Stimulated activated naive CD4-positive, alpha-beta T cell (primary cell): ENCODE results near the gene IL18BP.

ENCODE experiments used
- DNase-seq, 6 experiments: peaks; one replicate each; lab custom pipeline; 2025; lab: John Stamatoyannopoulos, UW

The IL18BP gene

DNA sequence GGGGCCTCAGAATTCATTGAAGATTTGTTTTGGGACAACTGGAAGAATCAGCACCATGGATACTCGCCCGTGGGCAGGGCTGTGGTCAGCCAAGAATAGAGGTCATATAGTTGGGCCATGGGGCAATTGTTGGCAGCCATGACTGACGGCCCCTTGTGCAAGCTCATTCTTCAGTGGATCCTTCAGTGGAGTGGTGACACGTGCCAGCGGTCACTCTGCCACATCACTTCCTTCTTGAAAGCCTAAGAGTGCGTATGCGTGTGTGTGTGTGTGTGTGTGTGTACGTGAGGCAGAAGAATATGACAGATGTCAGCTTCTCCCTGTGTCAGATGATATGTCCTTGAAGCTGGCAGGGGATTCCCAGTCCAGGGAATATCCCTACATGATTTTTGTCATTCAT is 1.8 kb upstream of the IL18BP start:
- no peak for DNase-seq

DNA sequence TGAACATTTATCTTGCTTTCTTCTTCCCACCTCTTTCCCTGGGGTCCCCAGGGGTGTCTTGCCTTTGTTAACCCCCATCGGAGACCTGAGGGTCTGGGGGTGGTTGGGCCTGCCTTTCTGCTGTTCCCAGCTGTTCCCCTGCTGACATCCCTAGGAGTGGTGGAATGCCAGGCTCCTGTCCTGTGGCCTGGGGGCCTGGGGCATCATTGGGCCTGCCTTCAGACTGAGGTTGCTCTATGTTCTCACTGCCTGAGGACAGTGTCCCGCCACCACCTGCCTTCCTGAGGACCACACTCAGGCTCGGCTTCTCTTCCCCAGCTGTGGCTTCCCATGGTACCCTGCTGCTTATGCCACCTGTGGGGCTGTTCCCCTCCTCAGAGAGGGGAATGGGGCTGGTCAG is 1.1 kb upstream of the IL18BP start:
- DNase-seq: no peak

DNA sequence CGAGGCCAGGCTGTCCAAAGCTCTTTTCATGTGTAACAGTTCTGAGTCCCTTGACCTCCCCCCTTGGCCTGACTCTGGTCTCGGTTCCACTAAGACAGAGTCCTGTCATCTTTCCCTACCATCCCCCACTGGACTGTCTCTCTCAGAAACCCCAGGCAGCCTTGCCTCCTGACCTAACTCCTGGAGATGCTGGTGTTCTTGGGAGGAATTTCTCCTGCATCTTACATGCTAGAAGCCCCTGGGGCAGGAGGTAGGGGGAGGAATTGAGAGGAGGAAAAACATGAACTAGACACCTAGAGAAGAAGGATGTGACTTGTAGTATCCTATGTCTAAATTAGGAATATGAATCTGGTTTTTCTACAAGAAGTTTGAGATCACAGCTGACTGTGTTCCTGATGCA is 648 bp upstream of the IL18BP start:
- no peak for DNase-seq

DNA sequence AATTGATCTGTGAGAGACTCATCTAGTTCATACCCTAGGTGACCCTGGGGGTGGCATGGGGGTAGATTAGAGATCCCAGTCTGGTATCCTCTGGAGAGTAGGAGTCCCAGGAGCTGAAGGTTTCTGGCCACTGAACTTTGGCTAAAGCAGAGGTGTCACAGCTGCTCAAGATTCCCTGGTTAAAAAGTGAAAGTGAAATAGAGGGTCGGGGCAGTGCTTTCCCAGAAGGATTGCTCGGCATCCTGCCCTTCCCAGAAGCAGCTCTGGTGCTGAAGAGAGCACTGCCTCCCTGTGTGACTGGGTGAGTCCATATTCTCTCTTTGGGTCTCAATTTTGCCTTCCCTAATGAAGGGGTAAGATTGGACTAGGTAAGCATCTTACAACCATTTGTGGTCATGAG is 653 bp downstream of the IL18BP start:
- no peak for DNase-seq

DNA sequence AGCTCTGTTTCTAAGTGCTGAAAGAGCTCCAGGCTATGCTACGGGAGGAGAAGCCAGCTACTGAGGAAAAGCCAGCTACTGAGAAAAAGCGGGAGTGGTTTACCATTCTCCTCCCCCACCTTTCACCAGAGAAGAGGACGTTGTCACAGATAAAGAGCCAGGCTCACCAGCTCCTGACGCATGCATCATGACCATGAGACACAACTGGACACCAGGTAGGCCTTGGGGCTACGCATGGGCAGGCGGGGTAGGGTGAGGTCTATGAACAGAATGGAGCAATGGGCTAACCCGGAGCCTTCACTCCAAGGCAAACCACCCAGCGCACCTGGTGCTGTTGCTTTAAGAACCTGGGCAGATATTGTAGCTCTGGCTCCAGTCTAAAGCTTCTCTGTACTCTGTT is 1.1 kb downstream of the IL18BP start:
- DNase-seq: no peak

DNA sequence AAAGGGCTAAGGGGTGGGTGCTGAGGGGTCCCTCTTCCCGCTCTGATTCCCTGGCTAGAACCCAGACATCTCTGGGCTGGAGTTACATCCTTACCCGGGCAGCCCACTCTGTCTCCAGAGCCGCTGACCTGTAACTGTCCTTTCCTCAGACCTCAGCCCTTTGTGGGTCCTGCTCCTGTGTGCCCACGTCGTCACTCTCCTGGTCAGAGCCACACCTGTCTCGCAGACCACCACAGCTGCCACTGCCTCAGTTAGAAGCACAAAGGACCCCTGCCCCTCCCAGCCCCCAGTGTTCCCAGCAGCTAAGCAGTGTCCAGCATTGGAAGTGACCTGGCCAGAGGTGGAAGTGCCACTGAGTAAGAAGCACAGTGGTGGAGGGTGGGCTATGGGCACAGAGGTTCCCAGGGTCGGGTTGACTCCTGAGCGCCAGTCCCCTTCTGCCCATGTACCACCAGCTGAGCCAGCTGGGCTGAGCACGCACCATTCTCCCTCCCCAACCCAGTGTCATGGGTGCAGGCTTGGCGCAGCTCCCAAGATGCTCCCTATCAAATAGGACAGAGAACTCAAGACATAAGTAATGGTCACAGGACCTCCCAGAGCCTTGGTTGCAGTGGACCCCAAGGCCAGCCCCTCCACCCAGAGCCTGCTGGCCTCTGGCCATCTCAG is 1.6 kb downstream of the IL18BP start:
- no peak for DNase-seq

DNA sequence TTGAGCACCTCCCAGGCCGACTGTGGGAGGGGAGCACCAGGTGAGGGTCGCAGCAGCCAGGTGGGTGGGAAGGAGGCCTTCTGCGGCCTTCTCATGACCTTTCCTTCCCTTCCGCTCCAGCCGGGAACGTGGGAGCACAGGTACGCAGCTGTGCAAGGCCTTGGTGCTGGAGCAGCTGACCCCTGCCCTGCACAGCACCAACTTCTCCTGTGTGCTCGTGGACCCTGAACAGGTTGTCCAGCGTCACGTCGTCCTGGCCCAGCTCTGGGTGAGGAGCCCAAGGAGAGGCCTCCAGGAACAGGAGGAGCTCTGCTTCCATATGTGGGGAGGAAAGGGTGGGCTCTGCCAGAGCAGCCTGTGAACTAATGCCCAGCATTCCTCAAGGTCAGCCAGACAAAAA is 2.6 kb downstream of the IL18BP start:
- DNase-seq: no peak

DNA sequence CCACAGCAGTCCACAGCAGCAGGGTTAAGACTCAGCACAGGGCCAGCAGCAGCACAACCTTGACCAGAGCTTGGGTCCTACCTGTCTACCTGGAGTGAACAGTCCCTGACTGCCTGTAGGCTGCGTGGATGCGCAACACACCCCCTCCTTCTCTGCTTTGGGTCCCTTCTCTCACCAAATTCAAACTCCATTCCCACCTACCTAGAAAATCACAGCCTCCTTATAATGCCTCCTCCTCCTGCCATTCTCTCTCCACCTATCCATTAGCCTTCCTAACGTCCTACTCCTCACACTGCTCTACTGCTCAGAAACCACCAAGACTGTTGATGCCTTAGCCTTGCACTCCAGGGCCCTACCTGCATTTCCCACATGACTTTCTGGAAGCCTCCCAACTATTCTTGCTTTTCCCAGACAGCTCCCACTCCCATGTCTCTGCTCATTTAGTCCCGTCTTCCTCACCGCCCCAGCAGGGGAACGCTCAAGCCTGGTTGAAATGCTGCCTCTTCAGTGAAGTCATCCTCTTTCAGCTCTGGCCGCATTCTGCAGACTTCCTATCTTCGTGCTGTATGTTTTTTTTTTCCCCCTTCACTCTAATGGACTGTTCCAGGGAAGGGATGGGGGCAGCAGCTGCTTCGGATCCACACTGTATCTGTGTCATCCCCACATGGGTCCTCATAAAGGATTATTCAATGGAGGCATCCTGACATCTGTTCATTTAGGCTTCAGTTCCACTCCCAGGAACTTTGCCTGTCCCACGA is 3.3 kb downstream of the IL18BP start:
- DNase-seq: no peak

DNA sequence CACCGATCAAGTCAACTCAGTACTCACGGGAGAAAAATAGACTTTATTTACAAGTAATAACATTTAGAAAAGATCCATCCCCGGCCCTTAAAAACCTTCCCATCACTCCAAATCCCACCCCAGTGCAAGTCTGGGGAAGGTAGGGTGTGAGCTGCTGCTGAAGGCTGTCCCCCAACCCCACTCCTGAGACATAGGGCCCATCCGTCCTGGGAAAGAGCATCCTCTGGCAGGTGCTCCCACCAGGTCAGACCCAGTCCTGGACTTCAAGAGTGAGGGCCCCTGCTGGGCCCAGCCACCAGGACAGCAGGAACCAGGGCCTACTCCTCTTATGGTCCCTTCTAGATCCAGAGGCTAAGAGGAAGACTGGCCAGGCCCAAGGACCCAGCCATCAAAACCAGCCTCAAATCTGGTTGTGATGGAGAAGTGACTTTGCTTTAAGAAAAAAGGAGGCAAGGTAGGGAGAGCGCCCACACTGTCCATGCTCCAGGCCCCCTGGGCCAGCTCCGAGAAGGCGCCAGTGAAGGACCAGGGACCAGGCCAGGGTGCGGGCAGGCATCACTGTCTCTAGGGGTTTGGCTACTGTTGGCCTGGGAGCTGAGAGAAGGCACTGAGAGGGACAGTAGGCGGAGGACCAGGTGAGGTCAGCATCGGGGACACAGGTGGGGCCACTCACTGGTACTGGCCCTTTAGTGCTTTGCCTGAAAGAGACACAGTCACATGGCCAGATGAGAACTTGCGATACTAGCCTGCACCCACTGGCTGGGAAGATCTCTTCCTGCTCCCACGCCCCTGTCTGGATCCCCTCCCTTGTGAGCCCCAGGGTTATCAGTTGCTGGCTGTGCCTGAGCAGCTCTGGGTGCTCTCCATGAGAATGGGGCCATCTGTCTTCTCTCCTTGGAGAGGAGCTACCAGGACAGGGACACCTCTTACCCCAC is 4.4 kb downstream of the IL18BP start:
- no peak for DNase-seq

DNA sequence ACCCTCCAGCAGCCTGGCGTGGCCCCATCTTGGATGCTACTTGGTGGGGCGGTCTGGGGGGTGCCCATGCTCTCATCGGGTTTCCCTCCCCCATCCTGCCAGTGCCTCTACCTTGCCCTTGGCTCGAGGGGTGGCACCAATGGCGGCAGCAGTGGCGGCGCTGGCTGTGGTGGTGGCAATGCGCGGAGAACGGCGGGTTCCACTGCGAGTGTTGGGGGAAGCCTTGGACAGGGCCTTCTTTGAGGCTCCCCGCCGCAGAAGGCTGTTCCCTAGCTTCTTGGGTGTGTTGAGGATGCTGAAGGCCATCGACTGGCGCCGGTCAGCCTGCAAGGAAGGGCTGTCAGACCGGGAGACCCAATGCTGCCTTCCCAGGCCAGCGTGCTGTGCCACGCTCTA is 5.1 kb downstream of the IL18BP start:
- no peak for DNase-seq

DNA sequence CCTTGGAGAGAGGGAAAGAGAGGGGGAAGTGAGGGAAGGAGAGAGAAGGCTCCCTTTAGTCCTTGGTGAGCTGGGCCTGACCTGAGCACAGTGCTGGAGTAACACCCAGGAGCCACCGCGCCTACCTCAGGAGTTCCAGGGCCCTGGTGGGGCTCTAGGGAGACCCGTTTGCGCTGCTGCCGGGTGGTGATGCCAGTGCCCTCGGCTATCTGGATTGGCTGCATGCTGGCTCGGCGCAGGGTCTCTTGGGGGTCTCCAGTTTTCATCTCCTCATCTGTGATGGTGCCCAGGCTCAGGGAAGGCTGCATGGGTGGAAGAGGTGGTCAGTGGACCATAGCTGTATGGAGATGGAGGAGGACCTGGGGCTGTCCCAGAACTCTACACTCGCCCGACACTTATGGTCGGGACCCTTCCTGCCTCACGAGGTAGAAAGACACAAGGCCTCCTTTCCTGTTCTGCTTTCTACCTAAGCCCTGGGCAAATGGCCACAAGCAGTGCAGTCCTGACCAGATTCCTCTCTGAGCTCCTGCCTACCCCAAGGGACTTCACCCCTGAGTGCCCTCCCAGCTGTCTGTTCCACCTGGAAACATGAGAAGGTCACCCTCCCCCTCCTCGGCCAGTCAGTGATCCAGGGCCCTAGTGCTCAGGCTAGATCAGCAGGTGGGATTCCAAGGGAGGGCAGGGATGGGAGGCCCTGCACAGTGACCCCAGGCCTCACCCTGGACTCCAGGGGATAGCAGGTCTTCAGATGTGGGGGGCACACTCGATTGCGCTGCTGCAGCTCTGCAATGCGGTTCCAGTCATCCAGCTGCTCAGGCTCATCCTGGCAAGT is 6.0 kb downstream of the IL18BP start:
- DNase-seq: no peak

DNA sequence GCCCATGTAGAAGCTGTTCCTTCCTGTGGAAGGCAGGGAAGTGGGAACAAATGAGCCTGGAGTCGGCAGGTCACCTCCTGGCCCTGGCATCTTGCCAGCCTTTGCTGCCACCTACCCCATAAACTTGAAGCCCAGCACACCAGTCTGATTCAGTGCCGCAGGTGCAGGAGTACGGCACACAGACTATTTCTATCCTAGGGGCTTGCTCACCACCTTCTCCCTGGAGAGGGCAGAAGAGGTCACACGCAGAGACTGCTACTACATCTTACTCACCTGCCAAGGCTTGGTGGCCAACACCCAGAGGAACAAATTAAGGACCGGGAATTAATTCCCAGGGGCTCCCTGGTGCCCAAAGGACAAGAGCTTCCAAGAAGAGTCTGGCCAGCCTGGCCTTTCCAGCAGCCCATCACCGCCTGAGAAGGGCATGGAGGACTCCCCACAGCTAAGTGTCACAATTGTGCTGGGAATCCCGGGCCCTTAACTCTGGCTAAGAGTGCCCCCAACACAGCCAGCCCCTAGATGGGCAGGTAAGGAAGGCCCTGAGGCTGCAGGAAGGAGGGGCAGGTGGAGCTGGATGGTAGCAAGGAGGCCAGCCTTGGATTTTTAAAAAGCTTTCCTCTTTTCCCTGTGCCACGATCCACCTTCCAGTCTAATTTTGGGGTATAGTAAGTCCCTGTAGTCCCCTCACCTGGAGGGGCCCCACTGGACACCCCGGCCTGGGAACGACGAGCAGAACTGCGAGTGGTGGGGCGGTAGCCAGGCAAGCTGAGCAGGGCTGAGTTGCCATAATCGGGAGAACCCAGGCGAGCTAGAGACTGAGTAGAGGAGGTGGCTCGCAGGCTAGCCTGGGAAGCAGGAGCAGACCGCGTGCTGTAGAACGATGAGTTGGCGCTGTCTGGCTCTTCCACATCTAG is 6.9 kb downstream of the IL18BP start:
- DNase-seq: no peak

DNA sequence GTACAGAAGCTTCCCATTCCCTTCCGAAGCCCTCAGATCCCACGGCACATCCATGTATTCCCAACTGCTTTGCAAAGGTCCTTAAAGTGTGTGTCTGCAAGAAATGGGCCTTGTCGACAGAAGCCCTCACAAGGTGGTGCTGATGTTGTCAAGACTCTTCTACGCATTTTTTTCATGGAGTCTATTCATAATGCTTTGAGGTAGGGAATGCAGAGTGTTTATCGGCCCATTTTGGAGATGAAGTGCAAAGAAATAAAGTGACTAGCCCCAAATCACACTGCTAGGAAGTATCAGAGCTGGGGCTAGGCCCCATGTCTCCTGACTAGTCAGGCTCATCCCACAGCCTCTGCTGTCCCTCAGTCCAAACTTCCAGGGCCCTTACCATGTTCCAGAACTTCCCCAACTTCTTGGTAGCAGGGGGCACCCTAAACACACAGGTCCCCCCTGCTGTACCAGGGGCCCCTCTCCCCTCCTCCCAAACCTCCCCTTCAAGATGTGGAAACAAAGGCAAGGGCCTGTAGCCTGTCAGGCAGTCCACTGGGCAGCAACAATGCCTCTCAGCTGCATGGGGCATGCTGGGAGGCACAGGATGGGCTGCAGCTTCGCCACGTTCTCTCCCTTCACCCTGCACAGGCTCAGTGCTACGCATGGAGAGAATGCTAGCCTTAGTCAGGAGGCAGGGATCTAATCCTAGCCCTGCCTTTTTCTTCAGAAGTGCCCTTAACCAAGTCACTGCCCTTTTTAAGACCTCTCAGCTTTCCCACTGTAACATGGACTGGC is 7.8 kb downstream of the IL18BP start:
- no peak for DNase-seq

DNA sequence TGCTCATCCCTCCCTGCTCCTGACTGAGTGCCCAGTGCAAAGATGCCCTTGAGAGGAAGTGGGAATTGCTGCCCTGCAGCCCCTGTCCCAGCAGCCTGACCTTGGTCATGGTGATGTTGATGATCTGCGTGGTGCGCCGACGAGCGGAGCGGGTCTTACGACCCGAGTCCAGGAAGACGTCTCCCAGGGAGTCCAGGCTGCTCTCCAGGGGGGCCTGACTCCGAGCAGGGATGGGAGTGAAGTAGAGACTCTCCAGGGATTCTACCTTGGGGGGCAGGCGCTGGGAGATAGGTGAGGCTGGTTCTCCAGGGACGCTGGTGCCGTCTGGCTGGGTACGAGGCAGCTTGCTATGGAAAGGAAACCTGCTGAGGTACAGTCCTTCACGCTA is 8.4 kb downstream of the IL18BP start:
- no peak for DNase-seq

DNA sequence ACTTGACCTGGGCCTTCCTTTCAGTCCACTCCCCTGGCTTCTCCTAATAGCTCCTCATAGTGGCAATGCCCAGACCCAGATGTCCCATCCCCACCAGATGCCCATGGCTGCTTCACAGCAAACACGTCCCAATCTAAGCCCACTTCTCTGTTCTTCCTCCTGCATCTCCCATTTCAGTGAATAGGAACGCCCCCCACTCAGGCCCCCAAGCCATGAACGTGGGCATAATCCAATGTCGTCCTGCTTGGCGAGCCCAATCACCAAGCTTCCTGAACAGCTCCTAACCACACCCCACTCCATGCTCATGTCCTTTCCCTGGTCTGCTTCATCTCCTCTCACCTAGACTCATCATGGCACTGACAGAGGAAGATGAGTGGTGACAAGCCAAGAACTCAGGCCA is 8.9 kb downstream of the IL18BP start:
- DNase-seq: no peak

DNA sequence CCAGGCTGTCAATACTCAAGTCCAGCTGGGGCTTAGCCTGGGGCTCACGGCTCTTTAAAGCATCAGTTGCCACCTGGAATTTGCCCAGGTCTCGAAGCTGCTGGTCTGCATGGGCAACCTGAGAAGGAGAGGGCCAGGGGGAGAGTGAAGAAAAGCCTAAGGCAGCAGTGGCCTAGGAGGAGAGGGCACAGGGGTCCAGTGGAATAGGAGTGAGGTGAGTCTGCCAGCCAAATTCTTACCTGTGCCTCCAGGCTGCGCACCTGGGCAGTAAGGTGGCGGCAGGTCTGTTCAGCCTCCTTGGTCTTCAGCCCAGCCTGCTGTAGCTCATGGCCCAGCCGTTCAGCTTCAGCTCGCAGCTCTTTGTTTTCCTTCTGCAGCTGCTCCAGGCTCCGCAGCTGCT is 10.0 kb downstream of the IL18BP start:
- DNase-seq: no peak

DNA sequence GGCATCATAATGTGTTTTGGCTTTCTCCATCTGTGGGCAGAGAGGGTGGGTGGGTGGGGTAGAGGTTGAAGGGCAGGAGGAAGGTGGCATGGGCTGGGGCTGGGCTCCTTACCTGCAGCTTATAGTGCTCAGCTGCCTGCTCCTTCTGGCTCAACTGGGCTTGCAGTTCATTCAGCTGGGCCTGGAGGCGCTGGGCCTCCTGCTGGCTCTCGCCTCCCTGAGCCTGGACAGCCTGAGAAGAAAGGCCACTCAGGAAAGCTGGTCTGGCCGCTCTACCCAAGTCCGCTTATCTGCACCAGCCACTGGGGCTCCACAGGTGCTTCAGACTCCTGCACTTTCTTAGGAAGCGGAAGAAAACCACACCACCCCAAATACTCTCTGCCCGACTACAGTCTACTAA is 10.4 kb downstream of the IL18BP start:
- no peak for DNase-seq

DNA sequence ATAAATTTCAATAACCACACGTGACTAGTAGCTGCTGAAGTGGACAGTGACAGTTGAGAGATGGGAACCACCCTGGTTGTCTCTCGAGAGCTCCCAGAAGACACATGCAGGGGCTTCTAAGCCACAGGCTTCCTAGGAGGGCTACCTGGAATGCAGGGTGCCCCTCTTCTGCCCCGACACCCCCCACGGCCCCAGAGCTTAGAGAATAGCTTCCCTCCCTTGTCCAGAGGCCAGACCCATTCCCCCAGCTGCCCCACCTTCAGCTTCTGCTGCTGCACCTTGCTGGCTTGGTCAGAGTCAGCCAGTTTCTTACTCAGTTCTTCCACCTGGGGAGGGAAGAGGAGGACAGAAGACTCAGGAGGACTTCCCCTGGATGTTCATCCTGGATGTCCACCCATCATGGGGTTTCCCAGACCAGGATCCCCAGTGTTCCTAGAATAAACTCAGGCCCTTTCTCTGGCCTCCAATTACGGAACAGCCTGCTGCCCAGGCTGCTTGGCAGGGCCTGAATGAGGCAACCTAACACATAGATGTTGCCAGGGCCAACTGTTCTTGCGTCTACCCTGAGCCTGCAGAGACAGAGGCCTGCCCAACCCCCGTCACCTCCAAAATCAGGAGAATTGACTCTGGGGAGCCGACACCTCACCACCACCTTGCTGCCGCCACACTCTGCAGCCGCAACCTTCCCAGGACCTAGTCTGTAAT is 12.0 kb downstream of the IL18BP start:
- no peak for DNase-seq

DNA sequence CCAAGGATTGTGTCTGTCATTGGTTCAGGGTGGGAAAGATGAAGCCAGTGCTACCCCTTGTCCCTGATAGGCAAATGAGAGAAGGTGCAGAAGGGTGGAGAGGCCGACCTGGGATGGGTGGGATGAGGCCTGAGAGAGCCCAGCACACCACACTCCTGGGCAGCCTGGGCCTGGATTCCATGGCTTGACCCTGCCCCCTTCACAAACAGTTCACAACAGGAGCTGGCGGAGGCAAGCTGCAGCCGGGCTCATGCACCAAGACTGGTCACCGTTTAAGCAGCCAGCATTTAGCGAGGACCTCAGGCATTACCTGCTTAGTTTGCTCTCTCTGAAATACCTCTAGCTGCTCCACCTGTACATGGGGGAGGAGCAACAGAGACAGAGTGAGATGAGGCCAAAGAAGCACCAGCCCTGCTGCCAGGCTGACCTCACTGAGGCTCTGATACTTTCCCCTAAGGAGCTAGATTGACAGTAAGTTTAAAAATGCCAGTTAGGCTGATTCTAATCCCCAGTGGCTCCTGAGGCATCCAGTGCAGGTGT is 13.5 kb downstream of the IL18BP start:
- DNase-seq: no peak
